Ramos (cell line): Measurements from ENCODE around the gene KCNMB1.

Source experiments
- in situ Hi-C: fragments of 300-500 bp; cut with MboI; formaldehyde crosslinking; loops from one replicate; pipeline ENCODE4 v1.14.3; 2022; ENCODE audit warnings: low sequenced_read_pairs; ENCODE audit not compliant: unreplicated experiment

Gene KCNMB1

DNA sequence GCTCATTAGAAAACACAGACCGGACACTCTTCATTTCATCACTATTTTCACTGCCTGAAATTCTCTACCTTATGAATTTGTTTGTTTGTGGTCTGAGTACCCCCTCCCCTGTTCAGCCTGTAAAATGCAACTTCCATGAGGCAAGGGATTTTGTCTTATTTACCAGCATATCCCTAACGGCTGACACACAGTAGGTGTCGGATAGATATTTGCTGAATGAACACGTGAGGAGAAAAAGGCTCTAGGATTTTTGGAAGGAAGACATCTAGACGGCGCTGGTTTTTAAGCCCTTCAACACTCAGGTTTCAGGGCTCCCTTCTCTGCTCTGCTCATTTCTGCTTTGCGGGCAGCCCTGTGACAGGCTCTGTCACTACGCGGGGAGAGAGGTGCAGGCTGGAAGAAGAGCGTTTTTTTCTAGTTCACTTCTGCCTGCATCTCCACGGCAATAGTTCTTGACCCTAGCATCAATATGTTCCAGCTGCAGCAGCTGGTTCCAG, 41.0 kb downstream of the KCNMB1 start:
- in situ Hi-C loops = no loop called here

DNA sequence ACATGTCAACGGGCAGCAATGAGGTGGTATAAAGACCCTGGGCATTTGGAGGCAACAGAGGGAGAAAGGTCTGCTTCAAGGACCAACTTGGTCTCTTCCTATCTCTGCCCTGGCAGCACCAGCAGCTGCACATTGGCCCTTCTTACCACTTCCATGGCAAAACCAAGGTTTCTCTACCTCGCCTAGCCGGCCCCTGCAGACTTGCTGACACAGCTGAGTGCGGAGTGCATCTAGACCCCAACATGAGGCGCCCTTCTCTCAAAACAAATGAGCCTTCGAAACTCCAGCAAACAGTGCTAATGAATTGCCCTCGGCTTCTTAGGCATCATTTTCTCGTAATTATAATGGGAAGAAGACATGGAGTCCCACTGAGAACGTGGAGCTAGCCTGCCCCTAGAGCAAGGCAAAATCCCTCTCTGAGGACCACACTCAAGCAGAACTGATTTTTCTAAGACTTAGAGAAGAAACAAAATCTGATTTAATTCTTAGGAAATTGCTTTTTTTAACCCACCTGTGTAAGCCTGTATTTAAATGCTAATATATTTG, 42.1 kb downstream of the KCNMB1 start:
- in situ Hi-C loops = no loop called here

DNA sequence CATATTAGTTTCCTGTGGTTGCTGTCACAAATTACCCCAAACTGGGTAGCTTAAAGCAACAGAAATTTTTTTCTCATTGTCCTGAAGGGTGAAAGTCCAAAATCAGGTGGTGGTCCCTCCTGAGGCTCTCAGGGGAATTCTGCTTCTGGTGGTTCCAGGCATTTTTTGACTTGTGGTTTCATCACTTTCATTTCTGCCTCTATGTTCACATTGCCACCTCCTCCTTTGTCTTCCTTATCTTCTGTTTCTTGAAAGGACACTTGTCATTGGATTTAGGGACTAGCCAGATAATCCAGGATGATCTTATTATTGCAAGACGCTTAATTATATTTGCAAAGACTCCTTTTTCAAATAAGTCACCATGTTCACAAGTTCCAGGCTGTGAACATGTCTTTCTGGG, 43.2 kb downstream of the KCNMB1 start:
- in situ Hi-C loops = no loop called here

DNA sequence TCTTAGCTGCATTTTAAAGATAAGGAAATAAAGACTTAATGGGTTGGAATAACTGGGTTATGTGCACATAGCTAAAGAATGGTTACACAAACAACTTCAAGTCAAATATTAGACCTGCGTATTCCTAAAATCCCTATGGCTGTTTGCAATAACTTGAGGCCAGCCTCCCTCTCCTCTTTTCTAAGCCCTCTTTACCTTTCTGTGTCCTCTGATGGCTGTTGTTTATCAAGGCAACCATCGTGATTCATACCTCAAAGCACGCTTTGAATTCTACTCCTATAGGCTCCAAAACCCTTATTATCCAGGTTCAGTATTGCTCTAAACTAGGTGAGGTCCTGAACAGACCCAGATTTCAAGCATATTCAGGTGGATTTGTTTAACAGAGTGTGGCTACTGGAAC, 46.0 kb downstream of the KCNMB1 start:
- in situ Hi-C loops = no loop called here

DNA sequence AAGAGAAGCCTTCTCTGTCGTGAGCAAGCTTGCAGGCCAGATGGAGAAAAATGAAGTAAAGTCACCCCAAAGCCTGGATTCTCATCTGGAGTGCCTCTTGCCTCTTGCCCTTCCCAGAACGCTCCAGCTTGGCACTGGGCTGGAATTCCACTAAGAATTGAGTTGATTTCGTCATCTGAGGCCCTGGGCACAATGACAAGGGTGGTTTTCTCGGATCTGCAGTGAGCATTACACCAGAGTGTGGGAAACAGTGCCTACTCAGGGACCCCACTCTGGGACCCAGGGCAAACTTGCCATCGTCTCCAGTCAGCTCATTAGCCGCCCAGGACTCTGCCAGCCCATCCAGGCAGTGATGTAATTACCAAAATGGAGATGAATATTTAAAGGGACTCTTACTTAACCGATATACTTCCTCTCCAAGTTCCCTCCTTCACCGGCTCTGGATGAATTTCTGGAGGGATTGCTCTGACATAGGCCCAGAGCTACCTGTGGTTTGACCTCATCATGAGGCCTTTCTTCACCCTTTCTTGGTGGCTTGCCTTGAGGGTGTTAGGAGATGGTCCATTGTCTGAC, 46.9 kb downstream of the KCNMB1 start:
- in situ Hi-C loops = no loop called here

DNA sequence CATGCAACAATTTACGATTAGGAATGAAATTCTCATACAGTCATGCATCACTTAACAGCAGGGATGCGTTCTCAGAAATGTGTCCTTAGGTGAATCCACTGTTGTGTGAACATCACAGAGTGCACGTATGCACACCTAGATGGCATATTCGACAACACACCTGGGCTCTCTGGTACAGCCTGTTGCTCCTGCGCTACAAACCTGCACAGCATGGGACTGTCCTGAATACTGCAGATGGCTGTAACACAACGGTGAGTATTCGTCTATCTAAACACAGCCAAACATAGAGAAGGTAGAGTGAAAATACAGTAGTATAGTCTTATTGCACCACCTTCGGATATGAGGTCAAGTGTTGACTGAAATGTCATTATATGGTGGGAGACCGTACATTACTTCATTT, 47.6 kb downstream of the KCNMB1 start:
- in situ Hi-C loops = no loop called here

DNA sequence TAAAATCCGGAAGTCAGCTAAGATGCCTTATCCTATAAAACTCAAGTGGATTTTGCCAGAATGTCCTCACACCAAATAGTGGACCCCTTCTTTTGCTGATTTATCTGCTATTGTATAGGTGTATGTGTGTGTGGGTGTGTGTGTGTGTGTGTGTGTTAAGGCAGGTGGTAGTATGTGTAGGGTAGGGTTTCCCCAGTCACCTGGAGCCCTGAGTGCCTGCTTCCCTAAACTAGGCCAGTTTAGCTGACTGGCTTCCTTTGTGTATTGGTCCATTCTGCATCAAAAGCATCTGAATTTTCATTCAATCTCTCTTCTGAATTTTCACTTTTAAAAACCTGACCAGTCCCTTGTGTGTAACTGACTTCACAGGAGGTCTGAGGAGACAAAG, 49.4 kb downstream of the KCNMB1 start:
- in situ Hi-C loops = no loop called here

DNA sequence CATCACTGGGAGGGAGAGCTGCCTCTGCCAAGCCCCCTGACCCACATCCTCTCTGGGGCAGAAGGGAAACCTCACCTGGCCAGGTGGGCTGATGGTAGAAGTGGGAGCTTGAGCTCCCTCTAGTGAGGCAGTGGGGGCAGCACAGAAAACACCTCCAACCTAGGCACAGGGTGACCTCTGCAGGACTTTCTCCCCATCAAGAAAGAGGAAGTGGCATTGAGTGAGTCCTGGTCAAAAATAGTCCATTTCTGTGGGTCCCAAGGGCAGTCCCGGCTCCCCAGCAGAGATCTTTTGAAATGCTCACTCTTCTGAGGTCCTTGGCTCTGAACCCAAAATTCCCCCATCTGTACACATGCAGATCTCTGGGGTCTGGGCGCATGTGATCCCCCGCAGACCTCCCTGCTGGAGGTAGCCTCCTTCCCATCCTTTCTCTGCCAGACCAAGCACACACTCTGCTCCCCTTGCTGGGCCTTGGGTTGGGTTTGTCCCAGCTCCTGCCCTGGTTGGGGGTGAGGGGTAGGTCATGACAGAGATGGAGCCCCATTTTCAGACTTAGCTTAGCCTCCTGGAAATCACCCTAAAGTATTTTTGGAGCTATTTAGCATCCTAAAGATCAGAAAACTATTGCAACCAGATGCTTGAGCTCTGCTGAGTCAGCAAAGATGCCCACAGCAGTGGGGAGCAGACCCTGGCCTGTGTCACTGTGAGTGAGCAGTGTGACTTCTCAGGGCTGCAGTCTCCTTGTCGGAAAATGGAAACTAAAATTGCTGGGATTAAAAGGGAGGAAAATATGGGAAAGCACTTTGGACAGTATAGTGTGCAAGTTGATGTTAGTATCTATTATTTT, 50.0 kb downstream of the KCNMB1 start:
- in situ Hi-C loops = no loop called here

DNA sequence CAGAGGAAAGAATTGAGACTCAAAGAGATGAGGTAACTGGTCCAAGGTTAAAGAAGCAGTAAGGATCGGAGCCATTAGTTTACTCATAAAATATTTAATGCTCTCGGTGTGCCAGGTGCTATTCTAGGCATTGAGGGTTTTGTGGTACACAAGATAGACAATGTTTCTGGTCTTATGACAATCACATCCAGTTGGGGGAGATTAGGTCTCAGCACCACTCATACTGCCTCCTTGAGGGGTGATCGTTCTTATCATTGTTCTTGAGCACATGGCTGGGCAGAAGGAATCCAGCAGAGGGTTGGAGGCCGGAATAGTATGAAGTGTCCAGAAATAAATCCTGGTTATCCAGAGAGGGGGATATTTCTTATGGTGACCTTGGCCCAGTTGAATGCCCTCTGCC, 50.9 kb downstream of the KCNMB1 start:
- in situ Hi-C loops = no loop called here

DNA sequence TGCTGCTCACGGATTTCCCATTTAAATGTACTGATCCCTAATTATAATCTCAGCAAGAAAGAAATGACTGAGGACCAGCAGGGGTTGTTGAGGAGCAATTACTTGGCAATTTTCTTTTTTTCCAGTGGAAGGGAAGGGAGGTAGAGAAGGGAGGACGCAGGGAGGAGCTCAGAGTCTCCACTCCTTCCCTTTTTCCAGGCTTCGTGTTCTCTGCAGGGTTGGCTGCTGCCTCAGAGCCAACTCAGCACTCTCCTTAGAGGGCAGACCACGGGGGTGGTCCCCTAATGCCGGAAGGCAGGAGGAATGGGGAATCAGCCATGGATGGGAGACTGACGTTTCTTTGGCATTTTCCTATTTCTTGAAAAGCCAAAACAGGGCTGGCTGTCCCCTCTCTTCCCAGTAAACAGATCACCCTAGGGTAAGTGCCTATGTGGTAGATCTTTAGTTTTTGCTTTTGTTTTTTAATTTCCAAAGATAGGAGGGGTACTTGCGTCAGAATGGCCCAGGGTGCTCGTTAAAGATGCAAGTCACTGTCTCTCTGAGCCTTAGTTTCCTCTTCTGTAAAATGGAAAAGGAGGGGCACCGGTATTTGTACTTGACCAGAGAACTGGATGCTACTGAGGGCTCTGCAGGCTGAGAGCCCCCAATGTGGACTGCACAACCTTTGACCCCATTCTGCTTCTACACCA, 52.0 kb downstream of the KCNMB1 start:
- in situ Hi-C loops = no loop called here

DNA sequence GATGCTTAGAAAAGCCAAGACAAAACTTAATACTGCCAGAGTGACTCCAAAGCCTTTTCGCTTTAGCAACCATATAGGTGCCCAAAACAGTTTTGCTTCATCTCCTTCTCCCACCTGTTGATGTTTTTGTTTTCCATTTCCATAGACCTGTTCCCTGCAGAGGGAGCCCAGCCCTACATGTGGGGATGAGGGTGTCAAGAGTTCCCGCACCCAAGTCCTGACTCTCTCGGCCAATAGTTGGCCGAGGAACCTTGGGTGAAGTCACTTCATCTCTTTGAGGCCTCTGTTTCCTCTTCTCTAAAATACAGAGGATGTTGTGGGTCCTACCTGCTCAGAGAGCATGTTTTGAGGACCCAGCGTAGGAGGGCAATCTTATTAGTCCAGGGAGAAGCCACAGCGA, 53.1 kb downstream of the KCNMB1 start:
- in situ Hi-C loops = no loop called here

DNA sequence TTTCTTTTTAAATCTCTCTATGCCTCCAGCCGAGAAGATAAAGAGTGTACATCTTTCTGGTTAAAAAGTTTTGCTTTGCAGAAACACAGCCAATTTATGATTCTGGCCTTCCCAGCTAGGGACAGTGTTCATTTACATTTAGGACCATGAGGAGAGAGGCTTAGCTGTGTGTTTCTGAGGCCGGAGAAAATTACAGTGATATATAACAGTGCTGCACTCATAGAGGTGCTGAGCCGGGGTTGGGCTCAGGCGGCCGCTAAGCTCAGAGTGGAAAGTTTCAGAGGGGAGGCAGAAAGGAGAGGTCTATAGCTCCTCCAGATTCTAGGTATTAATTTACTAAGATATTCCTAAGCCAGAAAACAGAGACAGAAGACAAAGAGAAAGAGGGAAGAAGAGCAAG, 54.5 kb downstream of the KCNMB1 start:
- in situ Hi-C loops = no loop called here

DNA sequence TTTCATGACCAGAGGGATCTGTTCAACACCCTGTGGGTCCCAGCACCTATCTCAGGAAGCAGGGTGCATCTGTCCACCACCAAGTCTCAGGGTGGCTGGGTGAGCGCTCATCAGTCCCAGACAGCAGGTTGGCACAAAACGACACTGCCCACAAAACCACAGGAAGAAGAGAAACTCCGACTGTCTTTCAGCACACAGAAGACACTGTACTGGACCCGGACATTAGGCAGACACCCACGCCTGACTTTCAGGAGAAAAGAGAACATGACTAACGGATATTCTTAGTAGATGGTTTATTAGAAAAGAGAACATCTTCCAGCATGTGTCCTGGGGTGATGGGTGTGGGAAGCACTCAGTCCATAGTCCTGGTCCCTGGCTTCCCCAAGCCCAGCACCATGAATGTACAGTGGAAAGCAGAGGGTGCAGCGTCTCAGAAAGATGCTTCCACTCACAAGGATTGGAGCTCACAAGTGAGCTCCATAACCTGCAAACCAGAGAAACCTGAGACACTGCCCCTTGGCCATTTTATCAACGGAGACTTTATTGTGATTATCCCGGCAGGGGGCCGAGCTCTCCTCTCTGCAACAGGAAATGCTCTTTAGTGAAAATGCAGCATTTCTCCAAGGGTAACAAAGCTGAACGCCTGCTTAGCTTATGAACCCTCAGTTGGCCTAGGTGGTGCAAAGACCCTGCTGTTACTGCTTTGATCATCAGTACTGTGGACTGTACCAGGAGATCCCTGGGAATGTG, 55.8 kb downstream of the KCNMB1 start:
- in situ Hi-C loops = no loop called here

DNA sequence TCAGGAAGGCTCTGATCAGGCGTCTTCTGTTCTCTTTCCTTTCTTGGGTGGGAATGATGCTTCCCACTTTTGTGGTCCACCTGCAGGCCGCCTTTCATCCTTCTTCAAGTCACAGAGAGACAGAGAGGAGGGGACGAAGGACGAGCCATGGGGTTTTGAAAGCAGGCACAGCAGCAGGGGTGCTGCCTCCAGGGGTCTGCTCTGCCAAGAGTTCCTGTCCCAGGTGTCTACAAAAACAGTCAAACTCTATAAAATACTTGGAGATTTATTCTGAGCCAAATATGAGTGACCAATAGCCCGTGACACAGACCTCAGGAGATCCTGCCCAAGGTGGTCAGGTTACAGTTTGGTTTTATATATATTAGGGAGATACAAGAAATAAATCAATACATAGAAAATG, 57.1 kb downstream of the KCNMB1 start:
- in situ Hi-C loops = no loop called here

DNA sequence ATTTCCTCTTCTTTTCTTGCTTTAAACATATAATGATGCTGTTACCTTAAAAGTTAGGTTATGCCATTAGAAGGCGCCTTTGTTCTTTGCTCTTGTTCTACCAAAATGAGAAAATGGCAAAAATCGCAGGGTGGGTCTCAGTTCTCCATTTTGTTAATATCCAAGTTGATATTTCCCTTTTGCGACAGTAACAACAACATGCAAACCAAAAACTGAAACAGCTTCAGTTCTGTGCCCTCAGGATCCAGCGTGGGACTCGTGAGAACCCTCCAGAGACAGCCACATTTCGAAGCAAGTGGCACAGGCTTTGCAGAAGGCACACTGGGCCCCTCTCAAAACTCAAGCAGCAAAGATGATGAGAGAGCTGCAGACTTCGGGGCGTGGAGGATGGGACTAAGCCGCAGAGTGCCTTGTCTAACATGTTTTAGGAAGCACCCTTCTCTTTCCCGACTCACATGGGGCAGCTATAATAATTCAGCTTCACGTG, 58.6 kb downstream of the KCNMB1 start:
- in situ Hi-C loops = no loop called here

DNA sequence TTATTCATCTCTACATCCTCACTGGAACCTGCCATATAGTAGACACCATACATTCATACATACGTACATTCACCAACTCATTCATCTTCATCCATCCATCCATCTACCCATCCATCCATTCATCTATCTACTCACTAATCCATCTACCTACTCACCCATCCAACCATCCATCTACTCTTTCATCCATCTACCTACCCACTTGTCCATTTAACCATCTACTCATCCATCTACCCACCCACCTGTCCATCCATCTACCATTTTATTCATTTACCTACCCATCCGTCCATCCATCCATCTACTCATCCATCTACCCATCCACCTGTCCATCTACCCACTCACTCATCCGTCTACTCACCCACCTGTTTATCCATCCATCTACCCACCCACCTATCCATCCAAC, 59.6 kb downstream of the KCNMB1 start:
- in situ Hi-C loops = no loop called here

DNA sequence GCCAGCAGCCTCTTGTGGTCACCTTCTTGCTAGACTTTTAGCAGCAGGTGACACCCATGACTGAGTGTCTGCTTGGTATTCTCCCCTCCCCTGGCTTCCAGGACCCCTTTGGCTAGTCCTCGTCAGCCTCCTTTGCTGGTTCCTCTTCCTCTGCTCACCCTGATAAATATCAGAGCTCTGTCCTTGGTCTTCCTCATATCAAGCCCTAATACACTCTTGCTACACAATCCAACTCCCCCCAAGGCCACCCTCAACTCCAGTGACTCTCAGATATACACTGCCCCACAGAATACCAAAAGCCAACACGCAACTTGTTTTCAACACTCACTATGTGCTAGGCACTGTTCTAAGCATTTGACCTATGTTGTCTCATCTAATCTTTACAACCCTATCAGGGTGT, 61.3 kb downstream of the KCNMB1 start:
- in situ Hi-C loops = no loop called here

DNA sequence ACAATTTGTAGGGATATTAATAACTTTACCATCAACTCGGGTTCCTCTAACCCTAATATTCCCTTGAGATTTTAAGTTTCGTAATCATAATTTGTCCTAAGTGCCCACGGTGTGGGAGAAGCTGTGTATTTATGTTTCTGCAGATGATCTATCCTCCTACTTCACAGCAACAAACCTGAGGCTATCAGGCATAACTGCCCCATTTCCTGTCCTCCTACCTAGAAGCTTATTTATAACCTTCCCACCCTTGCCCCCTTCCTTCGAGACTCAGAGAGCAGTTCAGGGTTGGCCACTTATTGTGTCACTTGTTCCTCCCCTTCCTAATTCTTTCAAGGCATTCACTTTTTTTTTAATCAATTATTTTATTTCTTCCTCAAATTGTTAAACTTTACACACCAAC, 62.0 kb downstream of the KCNMB1 start:
- in situ Hi-C loops = no loop called here
